AG09319 (cell line): ENCODE data around the gene CDH13.

Experiments
- DNase-seq: peaks from one replicate; pipeline ENCODE4 v3.0.0-alpha.2; 2010; ENCODE audit warnings: low read depth; ENCODE audit errors: extremely low read depth
- TF ChIP-seq, protein P1 (sequence below): IDR thresholded peaks from 2 replicates; pipeline ENCODE4 v1.5.1; 2011; ENCODE audit warnings: low read depth, mild to moderate bottlenecking, inconsistent platforms, low read length, moderate library complexity

Gene CDH13

DNA sequence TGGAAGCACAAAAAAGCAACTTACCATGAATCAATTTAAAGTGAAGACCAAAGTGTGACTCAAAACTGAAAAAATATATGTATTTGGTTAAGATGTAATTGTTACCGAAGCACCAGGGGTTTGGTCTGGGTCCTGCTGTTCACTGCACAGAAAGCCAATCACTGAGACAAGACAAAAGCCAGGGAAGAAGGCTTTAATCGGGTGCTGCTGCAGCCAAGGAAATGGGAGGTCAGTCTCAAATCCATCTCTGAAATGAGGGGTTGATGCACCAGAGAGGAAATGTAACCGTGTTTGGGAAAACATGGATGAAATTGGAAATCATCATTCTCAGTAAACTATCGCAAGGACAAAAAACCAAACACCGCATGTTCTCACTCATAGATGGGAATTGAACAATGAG is 1107.4 kb downstream of the CDH13 start:
- no peak for DNase-seq
- TF ChIP-seq, protein P1, sequence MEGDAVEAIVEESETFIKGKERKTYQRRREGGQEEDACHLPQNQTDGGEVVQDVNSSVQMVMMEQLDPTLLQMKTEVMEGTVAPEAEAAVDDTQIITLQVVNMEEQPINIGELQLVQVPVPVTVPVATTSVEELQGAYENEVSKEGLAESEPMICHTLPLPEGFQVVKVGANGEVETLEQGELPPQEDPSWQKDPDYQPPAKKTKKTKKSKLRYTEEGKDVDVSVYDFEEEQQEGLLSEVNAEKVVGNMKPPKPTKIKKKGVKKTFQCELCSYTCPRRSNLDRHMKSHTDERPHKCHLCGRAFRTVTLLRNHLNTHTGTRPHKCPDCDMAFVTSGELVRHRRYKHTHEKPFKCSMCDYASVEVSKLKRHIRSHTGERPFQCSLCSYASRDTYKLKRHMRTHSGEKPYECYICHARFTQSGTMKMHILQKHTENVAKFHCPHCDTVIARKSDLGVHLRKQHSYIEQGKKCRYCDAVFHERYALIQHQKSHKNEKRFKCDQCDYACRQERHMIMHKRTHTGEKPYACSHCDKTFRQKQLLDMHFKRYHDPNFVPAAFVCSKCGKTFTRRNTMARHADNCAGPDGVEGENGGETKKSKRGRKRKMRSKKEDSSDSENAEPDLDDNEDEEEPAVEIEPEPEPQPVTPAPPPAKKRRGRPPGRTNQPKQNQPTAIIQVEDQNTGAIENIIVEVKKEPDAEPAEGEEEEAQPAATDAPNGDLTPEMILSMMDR = no peak

DNA sequence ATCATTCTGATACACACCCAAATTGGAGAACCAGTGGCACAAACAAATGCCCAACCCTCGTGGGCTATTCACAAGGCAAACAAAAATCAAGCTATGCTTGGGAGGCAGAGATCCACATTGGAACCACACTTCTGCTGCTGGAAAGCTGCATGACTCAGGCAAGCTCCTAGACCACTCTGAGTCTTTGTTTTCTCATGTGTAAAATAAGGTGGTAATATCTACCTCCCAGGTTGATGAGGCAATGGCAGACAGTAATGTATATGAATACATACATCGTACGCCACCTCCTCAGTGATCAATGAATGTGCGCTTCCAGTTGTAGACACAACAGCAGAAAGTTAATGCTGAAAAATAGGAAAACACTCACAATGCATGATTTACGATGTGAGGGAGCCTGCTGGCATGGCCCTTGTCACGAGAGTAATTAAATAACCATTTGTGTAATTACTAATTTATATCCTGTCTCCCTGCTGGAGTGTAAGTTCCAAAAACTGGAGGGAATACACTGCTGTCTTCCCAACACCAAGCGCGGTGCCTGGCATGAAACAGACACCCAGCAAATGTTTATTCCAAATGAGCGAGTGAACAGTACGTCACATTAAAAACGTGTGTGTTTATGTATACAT is 1111.1 kb downstream of the CDH13 start:
- TF ChIP-seq, protein P1 = no peak

DNA sequence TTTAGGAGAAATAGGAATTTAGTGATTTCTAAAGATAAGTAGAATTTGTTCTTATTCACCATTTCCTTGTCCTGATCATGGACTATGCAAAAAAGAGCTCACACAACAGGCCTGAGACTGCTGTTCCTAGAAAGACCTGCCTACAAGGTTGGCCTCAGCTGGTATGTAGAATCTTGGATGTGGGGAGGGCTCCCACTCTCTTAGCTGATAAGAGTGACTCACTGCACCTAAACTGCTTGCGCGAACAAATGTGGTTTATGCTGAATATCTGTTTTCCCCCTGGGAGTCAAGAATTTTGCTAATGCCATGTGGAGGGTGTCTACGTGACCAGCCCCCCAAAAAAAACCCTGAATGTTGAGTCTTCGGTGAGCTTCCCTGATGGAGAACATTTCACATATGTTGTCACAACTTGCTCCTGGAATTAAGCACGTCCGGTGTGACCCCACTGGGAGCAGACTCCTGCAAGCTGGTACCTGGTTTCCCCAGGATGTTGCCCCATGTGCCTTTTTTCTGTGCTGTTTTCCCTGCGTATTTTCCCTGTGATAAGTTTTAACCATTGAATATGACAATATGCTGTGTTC is 1112.2 kb downstream of the CDH13 start:
- DNase-seq = no peak
- TF ChIP-seq, protein P1 = no peak

More for the DNA sequence above, 1111.1 kb downstream of the CDH13 start:
- DNase-seq = no peak

DNA sequence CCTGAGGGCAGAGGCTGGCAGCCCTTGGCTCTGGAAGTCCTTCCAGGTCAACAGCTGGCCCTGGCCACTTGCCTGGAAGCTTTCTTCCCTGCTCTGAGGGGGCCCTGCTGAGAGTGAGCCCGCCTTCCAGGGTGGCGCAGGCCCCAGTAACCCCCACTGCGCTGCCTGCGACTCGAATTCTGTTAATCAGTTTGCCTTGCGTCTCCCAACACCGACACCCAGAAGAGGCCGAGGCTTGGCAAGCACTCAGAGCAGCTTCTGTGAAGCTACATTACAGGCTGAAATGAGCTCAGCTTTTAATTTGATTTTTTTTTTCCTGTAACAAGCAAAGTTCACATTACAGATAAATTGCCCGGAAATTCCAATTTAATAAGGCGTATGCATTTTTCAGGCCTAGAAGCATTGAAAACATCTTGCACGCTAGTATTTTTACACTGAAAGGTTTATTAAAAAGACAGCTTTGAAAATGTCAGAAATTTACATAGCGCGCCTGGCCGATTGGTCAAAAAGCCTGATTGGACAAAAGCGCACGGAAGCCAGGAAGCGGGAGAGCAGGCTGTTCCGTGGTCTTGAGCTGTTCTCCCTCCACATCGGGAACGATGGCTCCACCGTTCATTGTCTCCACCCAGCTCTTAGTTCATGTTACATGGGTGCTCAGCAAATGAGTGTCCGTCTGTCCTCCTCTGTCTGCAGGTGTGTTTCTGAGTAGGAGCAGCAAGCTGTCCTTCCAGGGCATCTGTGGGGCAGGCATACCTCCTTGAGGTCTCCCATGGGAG is 1115.5 kb downstream of the CDH13 start:
- TF ChIP-seq, protein P1 = no peak
- DNase-seq = no peak

DNA sequence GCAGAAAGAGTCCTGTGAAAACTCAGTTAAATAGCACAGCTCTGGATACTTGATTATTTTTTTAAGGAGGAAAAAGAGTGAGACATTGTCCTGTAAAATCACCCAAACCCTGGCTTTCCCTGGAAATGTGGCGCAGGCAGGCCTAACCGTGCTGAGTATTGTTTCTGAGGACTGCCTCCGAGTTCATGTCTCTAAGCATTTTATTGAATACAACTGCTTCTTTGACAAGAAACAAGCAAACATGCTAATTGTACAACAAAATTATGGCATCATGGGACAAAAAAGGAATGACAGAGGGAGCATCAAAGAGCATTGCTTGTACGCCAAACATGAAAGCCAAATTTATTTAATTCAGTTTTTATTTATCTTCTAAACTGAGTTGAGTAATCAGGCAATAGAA is 1116.5 kb downstream of the CDH13 start:
- TF ChIP-seq, protein P1 = no peak

DNA sequence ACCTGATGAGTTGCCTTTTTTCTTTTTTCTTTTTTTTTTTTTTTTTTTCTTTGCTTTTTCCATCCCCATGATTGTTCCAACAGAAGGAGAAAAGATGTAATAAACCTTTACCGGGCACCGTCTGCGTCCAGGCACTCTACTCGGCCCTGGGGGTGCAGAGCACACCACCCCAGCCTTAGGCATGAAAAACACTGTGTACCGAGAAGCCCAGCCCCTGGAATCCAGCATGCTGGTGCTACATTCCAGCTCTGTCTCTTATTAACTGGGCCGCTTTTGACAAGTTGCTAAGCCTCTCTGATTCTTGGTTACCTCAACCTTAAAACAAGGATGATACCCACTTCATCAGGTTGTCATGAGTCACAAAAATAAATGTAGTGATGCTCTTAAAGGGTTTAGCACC is 1117.0 kb downstream of the CDH13 start:
- TF ChIP-seq, protein P1 = no peak

More for the DNA sequence above, 1116.5 kb downstream of the CDH13 start:
- DNase-seq = no peak

DNA sequence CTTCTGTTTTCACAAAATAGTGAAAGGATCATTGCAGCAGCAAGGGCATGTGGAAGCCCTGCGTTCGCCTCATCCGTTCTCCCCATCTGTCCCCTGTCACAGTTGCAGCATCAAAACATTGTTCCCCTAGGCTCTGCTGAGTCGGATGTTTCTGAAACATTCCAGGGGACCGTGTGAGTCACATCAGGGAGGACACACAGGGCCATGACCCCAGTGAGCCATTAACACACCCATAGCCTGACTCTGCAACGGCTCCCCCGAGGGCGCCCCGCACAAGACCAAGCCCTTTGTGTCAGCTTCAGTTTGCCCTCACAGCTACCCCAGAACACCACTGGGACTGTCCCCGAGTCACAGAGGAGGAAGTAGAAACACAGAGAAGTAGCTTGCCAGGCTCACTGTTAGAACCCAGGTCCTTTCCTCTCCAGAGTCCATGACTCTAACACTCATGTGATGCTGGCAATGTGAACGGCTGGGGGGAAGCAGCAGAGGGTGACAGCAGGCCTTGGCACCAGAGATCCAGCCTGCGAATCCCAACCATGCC is 1117.7 kb downstream of the CDH13 start:
- TF ChIP-seq, protein P1 = no peak
- no peak for DNase-seq

More for the DNA sequence above, 1117.0 kb downstream of the CDH13 start:
- no peak for DNase-seq
